Glomerular visceral epithelial cell (primary cell): Measurements from ENCODE around the gene SP2.

Experiments used
- DNase-seq: peaks from one replicate; pipeline ENCODE4 v3.0.0-alpha.2; 2016; ENCODE audit errors: extremely low spot score

SP2 gene

GRCh38 chr17:47889734-47890529 lies 6.1 kb upstream of the SP2 start:
- DNase-seq, result peak; percentile 87

GRCh38 chr17:47891545-47892088 lies 4.4 kb upstream of the SP2 start:
- no peak for DNase-seq

GRCh38 chr17:47894498-47895346 lies 1.3 kb upstream of the SP2 start:
- DNase-seq, result no peak

GRCh38 chr17:47895347-47895855 lies 635 bp upstream of the SP2 start:
- DNase-seq, result no peak

- DNase-seq, result peak; percentile 24
Observed at GRCh38 chr17:47896672-47897490, 845 bp downstream of the SP2 start.

- DNase-seq, result no peak
Observed at GRCh38 chr17:47897561-47897960, 1.5 kb downstream of the SP2 start.

- no peak for DNase-seq
Observed at GRCh38 chr17:47898241-47898640, 2.2 kb downstream of the SP2 start.

- no peak for DNase-seq
Observed at GRCh38 chr17:47899643-47900042, 3.6 kb downstream of the SP2 start.

- no peak for DNase-seq
Observed at GRCh38 chr17:47901423-47901822, 5.4 kb downstream of the SP2 start.

GRCh38 chr17:47902039-47902744 lies 6.2 kb downstream of the SP2 start:
- no peak for DNase-seq

- DNase-seq, result peak; percentile 55
Observed at GRCh38 chr17:47905221-47905733, 9.2 kb downstream of the SP2 start.

GRCh38 chr17:47906443-47906842 lies 10.4 kb downstream of the SP2 start:
- no peak for DNase-seq

GRCh38 chr17:47907932-47908562 lies 12.0 kb downstream of the SP2 start:
- DNase-seq, result no peak

- DNase-seq, result no peak
Observed at GRCh38 chr17:47913050-47913449, 17.0 kb downstream of the SP2 start.

GRCh38 chr17:47914306-47914948 lies 18.4 kb downstream of the SP2 start:
- no peak for DNase-seq

GRCh38 chr17:47915776-47916398 lies 19.9 kb downstream of the SP2 start:
- DNase-seq, result no peak

GRCh38 chr17:47916489-47917208 lies 20.6 kb downstream of the SP2 start:
- DNase-seq, result no peak

GRCh38 chr17:47917581-47917980 lies 21.5 kb downstream of the SP2 start:
- DNase-seq, result no peak

GRCh38 chr17:47918006-47918405 lies 22.0 kb downstream of the SP2 start:
- no peak for DNase-seq
